GM21825 (cell line): ENCODE results near the gene LANCL1.

Experiments
- ATAC-seq: cut with Tn5 transposase; IDR thresholded peaks from one replicate; pipeline ENCODE4 v1.9.1; 2021; ENCODE audit warnings: mild to moderate bottlenecking, moderate library complexity; ENCODE audit not compliant: unreplicated experiment

LANCL1 gene

DNA sequence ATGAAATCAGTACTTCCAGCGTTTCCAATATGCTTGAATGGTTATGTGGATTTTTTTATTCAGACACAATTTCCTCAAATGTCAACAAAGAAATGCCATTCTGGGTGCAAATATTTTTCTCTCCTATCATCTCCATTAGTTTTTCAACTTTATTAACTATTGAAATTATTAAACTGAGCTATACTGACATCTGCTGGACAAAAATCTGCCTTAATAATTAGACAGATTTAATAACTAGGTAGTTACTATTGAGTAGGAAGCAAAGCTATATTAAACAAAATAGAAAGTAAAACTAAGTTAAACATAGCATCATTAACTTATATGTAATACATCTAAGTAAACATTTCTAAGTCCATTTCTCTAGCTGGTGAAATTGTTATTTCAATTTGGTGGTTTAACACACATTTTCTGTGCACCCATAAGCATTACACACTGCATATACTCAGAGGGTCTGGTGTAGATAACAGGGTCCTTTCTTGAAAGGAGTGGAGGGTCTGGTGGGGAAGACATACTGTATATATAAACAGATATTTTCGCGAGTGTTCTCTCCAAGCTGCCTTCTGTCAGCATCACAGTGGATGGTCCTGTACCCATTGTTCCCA, 77.0 kb downstream of the LANCL1 start:
- no peak for ATAC-seq

DNA sequence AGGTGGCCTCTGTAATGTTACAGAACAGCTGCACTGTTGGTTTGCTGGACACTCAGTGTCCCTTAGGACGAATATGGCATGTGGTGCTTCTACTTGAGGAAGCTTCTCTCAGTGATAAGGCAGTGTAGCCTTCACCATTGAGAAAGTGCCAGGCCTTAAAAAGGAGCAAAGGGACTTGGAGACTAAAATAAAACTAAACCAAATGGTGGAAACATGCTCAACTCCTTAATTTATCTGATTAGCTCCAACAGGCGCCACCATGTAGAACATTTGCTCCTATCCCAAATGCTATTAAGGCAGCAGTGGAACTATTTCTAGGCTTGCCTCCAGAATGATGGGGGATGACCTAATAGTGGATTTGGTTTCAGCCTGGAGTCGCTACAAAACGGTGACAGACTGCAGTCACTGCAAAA, 84.1 kb downstream of the LANCL1 start:
- ATAC-seq: no peak

DNA sequence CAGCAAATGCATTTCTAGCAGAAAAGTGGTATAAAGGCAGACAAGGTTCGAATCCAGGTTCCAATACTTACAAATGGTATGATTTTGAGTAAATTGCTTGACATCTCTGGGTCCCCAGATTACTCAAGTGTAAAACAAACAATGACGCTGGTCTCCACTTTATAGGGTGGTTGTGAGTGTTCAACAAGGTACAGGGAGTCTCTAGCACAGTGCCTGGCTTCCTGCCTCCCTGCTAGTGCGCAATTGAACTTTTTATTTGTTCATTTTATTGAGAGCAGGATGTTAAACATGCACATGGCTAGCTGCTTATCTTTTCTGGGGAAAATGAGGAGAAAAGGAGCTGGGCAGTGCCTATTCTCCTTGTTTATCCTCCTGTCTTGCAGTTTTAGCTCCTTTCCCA, 86.7 kb downstream of the LANCL1 start:
- ATAC-seq: no peak

DNA sequence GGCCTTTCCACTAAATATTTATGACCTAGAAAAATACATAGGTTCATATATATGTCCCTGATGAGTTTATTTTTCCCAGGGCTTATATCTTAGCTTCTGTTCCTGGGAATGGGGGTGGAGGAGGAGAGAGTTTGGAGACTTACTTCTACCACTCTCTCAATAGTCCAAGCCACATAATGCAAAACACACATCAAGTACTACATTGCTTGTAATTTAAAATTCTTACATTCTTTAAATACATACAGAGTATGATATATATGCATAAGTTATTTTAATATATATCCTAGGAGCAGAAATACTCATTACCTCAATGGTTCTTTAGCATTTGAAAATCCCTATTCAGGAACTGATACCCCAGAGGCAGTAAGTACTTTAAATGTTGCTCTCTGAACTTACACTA, 88.4 kb downstream of the LANCL1 start:
- no peak for ATAC-seq

DNA sequence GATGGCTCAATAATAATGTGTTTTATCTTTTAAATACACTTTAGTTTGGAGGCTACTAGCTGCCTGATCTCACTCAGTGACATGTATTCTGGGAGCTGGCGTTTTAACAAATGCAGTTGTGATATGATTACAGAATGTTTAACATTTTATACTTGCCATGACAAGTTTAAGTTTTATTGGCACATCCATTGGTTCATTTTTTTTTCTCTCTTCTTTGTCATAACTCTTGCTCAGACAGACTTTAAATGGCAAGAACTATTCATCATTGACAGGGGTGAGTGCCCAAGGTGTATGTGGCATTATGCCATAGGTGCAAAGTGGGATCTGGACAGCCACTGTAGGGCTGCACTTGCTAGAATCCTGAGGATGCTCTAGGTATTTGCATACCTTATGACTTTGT, 89.5 kb downstream of the LANCL1 start:
- no peak for ATAC-seq
